Forelimb muscle (tissue), 1 donor: ENCODE data around the gene CST9. TPM values are rescaled to one million over a fixed set of nuclear protein-coding genes. Genes with fewer than 3 reads are reported as not detected.
"Not testable (repeated sequence)": the region's sequence is repeated elsewhere in the genome, so short reads cannot be mapped to it uniquely, and the experiment has no call there.

Source experiments
- DNase-seq: peaks from one replicate; pipeline ENCODE4 v3.0.0-alpha.2; 2013; ENCODE audit warnings: low read depth
- polyA plus RNA-seq: library from polyadenylated mRNA; unstranded; fragments of 120-200 nt; gene quantifications from one replicate; pipeline ENCODE4 v1.2.1, GENCODE V29; 2013; ENCODE audit not compliant: insufficient read length

Gene CST9
- polyA plus RNA-seq, 1 donor, result not detected

DNA sequence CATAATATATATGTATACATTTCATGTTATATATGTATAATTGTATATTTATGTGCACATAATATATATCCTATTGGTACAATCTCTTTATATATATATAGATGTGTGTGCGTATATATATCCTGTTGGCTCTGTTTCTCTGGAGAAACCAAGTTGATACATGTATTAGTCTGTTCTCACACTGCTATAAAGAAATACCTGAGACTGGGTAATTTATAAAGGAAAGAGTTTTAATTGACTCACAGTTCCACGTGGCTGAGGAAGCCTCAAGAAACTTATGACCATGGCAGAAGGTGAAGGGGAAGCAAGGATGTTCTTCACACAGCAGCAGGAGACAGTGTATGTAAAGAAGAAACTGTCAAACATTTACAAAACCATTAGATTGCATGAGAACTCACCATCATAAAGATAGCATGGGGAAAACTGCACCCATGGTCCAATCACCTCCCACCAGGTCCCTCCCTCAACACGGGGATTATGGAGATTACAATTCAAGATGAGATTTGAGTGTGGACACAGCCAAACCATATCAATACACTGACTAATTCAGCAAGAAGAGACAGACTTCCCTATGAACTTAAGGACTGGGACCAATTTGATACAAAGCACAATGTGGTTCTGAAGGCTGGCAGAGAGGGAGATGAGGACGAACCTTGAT lies 18.1 kb upstream of the CST9 start:
- no peak for DNase-seq

DNA sequence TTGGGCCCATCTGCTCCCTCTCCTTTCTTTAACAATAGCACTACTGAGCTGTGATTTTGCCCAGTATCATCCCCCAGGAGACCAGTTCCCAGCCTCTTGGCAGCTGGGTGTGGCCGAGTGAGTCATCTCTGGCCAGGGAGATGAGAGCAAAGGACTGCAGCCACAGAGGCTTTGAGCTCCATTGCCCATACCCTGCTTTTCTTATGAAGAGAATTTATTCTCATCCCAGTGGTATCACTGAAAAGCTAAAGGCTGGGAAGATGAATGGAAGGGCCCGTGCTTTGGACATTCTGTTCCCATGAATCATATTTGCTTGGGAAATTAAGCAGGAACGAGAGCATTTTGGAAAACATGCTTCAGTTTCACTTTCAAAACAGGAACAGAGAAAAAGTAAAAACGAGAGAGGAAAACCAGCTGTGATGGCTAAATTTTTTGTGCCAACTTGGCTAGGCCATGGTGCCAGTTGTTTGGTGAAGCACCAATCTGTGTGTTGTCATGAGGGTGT lies 17.2 kb upstream of the CST9 start:
- no peak for DNase-seq

GRCh38 chr20:23622401-23622800 lies 16.7 kb upstream of the CST9 start:
- DNase-seq, result not testable (repeated sequence)

- not testable (repeated sequence) for DNase-seq
These were observed 15.1 kb upstream of the CST9 start for GRCh38 chr20:23620670-23621386.

DNA sequence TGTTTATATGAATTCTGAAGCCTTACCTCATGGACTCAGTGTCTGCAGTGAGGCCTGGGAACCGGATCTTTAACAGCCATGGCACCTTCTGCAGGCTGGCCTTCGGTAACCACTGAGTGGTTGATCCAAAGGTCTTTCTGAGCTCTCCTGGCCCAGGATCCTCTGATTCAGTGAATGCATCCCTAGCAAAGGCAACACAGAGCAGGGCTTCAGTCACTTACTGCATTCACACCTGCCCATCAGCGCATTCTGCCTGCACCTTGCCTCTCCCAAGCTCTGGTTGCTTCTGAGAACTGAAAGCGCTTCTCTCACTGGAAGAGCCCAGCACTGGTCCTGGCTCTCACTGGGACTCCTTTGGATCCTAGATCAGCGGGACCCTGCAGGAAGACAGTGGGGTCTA lies 8.4 kb upstream of the CST9 start:
- DNase-seq, result no peak

GRCh38 chr20:23613676-23614075 lies 8.0 kb upstream of the CST9 start:
- no peak for DNase-seq

DNA sequence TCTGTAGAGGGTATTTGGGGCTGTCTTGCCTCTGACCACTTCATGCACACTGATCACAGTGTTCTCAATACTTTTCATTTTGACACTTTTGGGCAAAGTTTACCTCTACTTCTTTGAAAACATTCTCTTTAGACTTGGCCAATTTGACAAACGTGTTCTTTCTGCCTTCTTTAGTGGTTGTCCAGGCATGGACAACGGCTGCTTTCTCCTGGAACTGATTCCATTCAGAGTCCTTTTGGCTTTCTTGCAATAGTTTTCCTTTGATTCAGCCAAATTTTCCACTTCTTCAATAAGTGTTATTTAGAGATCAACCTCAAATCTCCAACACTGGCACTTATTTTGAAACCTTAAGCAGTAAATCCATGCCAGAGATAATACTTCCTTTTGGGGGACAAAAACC lies 6.7 kb upstream of the CST9 start:
- no peak for DNase-seq

- no peak for DNase-seq
These were observed 3.9 kb upstream of the CST9 start for GRCh38 chr20:23609486-23610109.

DNA sequence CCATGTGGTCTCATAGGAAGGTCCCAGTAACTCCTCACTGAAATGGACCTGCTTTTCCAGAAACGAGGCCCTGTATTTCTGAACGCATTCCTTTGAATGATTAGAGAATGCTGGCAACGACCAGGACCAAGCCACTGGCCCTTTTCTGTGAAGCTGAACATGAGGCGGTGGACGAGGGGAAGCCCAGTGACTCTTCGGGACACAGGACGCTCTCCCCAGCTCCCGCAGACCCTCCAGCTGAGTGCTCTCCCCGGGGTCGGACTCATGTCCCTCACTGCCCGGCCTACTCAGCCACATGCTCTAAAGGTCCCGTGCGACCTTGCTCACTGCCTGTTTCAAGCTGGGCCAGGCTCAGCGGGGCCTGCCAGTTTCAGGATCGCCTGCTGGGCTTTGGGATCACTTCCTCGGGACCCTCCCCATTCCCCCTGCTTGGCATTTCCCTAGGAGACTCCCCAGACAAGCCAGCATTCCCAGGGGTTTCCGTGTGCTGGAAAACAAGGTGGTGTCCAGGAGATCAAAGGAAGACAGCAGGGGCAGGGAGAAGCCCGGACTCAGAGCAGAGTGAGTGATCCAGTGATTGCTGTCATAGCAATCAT lies 2.6 kb upstream of the CST9 start:
- DNase-seq, result no peak

- no peak for DNase-seq
These were observed 2.0 kb upstream of the CST9 start for GRCh38 chr20:23607497-23608245.

- DNase-seq, result no peak
These were observed 934 bp upstream of the CST9 start for GRCh38 chr20:23606652-23607049.

GRCh38 chr20:23604306-23604705 lies 1.4 kb downstream of the CST9 start:
- no peak for DNase-seq

DNA sequence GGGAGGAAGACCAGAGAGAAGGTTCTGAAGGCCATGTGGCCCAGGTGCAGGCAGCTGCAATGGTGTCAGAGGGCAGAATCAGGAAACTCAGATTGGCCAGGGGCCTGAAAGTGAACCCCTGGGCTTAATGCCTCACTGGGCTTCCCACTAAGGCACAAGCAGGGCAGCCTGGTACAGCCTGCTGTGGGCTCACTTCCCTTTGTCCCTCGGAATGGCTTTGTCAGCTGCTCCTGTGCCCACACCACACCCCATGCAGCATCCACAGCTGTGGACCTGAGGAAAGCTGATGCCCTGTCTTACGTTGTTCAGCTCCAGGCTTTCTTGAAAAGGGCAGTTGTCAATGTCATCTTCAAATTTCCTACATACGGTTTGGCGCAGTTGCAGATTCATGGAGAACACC lies 2.4 kb downstream of the CST9 start:
- no peak for DNase-seq

GRCh38 chr20:23602699-23603098 lies 3.0 kb downstream of the CST9 start:
- no peak for DNase-seq

GRCh38 chr20:23602241-23602640 lies 3.5 kb downstream of the CST9 start:
- DNase-seq, result no peak

GRCh38 chr20:23601715-23602114 lies 4.0 kb downstream of the CST9 start:
- DNase-seq, result no peak

DNA sequence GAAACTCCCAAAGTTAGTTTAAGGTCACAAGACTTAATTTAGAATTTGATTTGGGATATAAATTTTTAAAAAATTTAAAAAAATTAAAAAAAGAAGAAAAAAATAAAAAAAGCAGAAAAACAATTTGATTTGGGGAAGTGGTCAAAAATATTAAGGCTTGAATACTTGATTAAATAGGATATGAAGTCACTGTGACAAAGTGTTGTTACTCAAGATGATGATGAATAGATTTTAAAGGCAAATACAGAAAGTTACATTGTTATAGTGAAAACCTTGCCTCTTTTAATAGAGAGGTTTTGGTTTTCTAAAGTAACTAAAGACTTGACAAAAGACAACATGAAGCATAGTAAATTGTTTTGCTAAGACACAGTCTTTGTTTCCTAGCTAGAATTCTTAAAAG lies 7.2 kb downstream of the CST9 start:
- DNase-seq, result no peak

DNA sequence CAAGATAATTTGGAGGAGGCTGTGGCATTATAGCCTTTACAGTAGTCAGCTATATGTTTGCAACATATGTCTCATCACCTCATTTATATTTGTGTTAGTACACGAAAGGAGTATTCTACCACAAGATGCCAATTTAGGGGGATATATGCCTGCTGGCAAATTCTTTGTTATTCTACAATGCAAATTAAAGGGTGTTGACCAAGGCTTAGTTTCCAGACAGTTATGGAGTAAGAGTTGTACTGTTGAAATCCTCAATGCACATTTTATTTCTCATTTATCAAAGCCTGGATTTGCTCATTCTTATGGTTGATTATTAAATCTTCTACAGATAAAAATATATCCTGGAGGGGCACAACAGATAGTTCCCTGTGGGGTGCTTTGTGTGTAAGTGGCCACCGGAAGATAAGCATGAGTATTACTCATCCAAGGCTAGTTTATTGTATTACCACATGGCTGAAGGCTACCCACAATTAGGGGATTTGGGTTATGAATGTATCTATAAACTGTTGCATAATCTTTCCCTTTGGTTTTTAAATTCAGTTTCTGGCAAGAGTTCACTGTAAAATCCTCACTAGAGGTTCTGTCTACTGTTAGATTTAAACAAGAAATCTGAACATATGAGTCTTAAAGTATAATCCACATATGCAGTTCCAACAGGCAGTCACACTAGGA lies 9.0 kb downstream of the CST9 start:
- no peak for DNase-seq

DNA sequence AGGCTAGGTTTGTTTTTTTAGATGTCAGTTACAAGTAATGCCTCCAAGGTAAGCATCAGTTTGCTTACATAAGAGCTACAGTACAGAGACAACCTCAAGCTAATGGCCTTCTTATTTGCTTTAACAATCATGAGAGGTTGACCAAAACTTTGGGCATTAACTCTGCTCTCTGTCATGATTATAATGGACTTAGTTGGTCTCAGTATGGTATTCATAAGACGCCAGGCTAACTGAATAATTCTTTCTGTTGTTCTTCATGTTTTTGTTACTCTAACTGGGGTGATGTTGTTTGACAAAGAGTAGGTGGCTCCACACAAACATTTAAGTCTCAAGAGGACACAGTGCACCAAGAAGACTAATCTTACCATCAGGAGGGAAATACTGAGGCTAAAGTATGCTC lies 9.8 kb downstream of the CST9 start:
- DNase-seq, result no peak

GRCh38 chr20:23588434-23589403 lies 17.0 kb downstream of the CST9 start:
- DNase-seq, result no peak
